GM12878 (cell line): ENCODE data around the gene ITFG1. TPM values are rescaled to one million over a fixed set of nuclear protein-coding genes. Genes with fewer than 3 reads are reported as not detected.
"Not testable (repeated sequence)": the region's sequence is repeated elsewhere in the genome, so short reads cannot be mapped to it uniquely, and the experiment has no call there.

Experiments used
- ATAC-seq: fragments of 200-7000 bp; cut with Tn5 transposase; 3 replicates; pipeline ENCODE4 v1.9.1; 2020; ENCODE audit warnings: mild to moderate bottlenecking, moderate library complexity
- BruUV-seq: library from RNA; stranded (reverse); fragments of 400-500 nt; replicated peaks from 2 replicates; lab custom pipeline; 2021; lab: Mats Ljungman, UMichigan
- CTCF ChIA-PET: fragments of 300-600 bp; sonication (Branson Sonifier 250); formaldehyde crosslinking; extraction: SDS; loops from one replicate; lab custom pipeline; 2021; ENCODE audit warnings: inconsistent platforms; lab: Yijun Ruan, JAX
- POLR2A ChIA-PET: fragments of 350-600 bp; formaldehyde crosslinking; extraction: SDS; loops from one replicate; lab custom pipeline; 2021; ENCODE audit warnings: inconsistent platforms; lab: Charles Lee
- RAD21 ChIA-PET: fragments of 300-600 bp; sonication (Branson Sonifier 250); formaldehyde crosslinking; loops from one replicate; lab custom pipeline; 2023; ENCODE audit warnings: antibody characterized with exemption; ENCODE audit not compliant: unreplicated experiment; lab: Charles Lee
- SMC1A ChIA-PET: fragments of 300-600 bp; sonication (Branson Sonifier 250); formaldehyde crosslinking; loops from one replicate; lab custom pipeline; 2023; ENCODE audit not compliant: unreplicated experiment, uncharacterized antibody; lab: Charles Lee
- DNase-seq: peaks from one replicate; pipeline ENCODE4 v3.0.0-alpha.2; 2011; ENCODE audit warnings: low read depth, low spot score
- FAIRE-seq: peaks from 3 replicates; lab custom pipeline; 2011; peaks lifted over from hg19 to GRCh38; lab: Jason Lieb, UNC
- H2AFZ ChIP-seq: 2 replicates; pipeline ENCODE4 v1.6.0; 2011; ENCODE audit warnings: low read depth, low read length, control low read depth; ENCODE audit not compliant: control insufficient read depth
- H3K27ac ChIP-seq: 2 replicates; pipeline ENCODE4 v1.5.1; 2011; ENCODE audit warnings: control low read depth; ENCODE audit not compliant: control insufficient read depth, insufficient read depth
- H3K27me3 ChIP-seq, 2 experiments: replicated peaks in 1 of 2; 2 replicates each; pipeline versions ENCODE4 v1.6.0 to v1.6.1; 2011; ENCODE audit warnings: low read length in 1 of 2; ENCODE audit not compliant: control insufficient read depth in 2 of 2, insufficient read depth in 2 of 2
- H3K36me3 ChIP-seq, 2 experiments: 2 replicates each; pipeline ENCODE4 v1.5.1; 2011; ENCODE audit warnings: low read length in 1 of 2; ENCODE audit not compliant: control insufficient read depth in 2 of 2, insufficient read depth in 2 of 2
- H3K4me1 ChIP-seq: 2 replicates; pipeline ENCODE4 v1.6.1; 2011; ENCODE audit warnings: mild to moderate bottlenecking, low read length, moderate library complexity, mixed read lengths; ENCODE audit not compliant: control insufficient read depth, insufficient read depth
- H3K4me2 ChIP-seq: 2 replicates; pipeline ENCODE4 v1.6.0; 2011; ENCODE audit warnings: control low read depth; ENCODE audit not compliant: control insufficient read depth, insufficient read depth
- H3K4me3 ChIP-seq: fragments of 200-600 bp; sonication (generic); 2 replicates; pipeline ENCODE4 v1.5.1; 2016
- H3K79me2 ChIP-seq: 2 replicates; pipeline ENCODE4 v1.6.0; 2011; ENCODE audit warnings: low read length; ENCODE audit not compliant: control insufficient read depth, insufficient read depth
- H3K9ac ChIP-seq: 2 replicates; pipeline ENCODE4 v1.8.0; 2011; ENCODE audit warnings: low read length, control low read depth, mixed read lengths; ENCODE audit not compliant: control insufficient read depth, insufficient read depth
- H3K9me3 ChIP-seq: replicated peaks from 3 replicates; pipeline ENCODE4 v1.5.1; 2011; ENCODE audit warnings: mild to moderate bottlenecking, low read length; ENCODE audit not compliant: control insufficient read depth, insufficient read depth
- H4K20me1 ChIP-seq: 2 replicates; pipeline ENCODE4 v1.6.0; 2011; ENCODE audit not compliant: control insufficient read depth, insufficient read depth
- EZH2 ChIP-seq: IDR thresholded peaks from 2 replicates; pipeline ENCODE4 v1.6.1; 2012; ENCODE audit warnings: low read depth, mild to moderate bottlenecking, control low read depth, inconsistent platforms, low read length, borderline replicate concordance; ENCODE audit not compliant: control insufficient read depth
- WGBS: methylation state at CpG from one replicate; pipeline ENCODE4 v1.1.6; 2016; ENCODE audit warnings: low lambda C conversion rate; ENCODE audit not compliant: insufficient replicate concordance, insufficient coverage; ENCODE audit errors: missing lambda C conversion rate; 5-methylcytosine and 5-hydroxymethylcytosine counted together
- in situ Hi-C: fragments of 300-500 bp; cut with MboI; formaldehyde crosslinking; loops from 9 replicates; pipeline ENCODE4 v1.14.3; 2018; ENCODE audit warnings: mixed read lengths
- intact Hi-C: fragments of 100-400 bp; cut with micrococcal nuclease; formaldehyde crosslinking; loops from one replicate; pipeline ENCODE4 v1.14.2; 2022; ENCODE audit not compliant: unreplicated experiment
- polyA plus RNA-seq, 11 experiments: library from polyadenylated mRNA; depleted of rRNA in 4 of 11; unstranded in 6 of 11; stranded (reverse) in 5 of 11; fragments of >200 nt; fragmentation: Nextera tagmentation in 4 of 11; fragmentation: Illumina TruSeq in 1 of 11; extraction: Ambion mirVana in 4 of 11; extraction: Trizol in 1 of 11; gene quantifications; 1 replicate in 1 of 11; 2 replicates in 10 of 11; pipeline versions ENCODE4 v1.2.1 to v1.2.3, GENCODE V29; 2011 to 2016; ENCODE audit warnings: inconsistent platforms in 2 of 11, missing spikeins in 2 of 11, low read depth in 1 of 11
- total RNA-seq, 4 experiments: library from RNA; depleted of rRNA in 3 of 4; stranded (reverse); fragments of >200 nt in 3 of 4; fragmentation: Illumina TruSeq in 1 of 4; extraction: Trizol in 1 of 4; gene quantifications; 2 replicates each; pipeline versions ENCODE4 v1.2.1 to v1.2.3, GENCODE V29; 2013 to 2021

Gene ITFG1
- total and polyA plus RNA-seq, 10 of the 15 experiments (the other 5 are each of a cell fraction or from before 2014, with no cell fraction given), result 9.3 to 56.3 (median 28.6) TPM

DNA sequence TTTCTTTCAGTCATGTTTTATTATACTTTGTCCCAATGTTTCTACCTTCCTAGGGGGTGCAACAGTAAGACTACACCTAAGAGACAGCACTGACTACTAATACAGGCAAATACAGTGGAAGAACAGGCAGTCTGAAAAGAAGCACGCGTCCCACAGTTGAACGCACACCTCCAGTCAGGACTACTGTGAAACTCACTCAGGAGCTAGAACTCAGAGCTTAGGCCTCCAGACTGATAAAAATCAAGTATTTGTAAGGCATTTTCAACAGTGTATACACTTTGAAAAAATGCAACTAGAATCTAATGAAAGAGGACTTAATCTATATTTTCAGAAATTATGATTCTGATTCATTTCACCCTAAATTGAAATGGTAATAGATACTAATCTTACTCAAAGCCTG is 14.4 kb downstream of the ITFG1 start:
- intact Hi-C loops, result no loop called here
- no peak for FAIRE-seq
- 100% methylated on average over 3 of the region's 3 CpGs for WGBS
- no peak for TF ChIP-seq EZH2
- TF ChIP-seq, all 136 proteins: peak for 0
- DNase-seq (no peak), ATAC-seq (no peak)
- no peak overlapping the region for H2AFZ ChIP-seq
- no peaks in the 10 kb centered on the region for H4K20me1 ChIP-seq
- H3K4me2 ChIP-seq, result no peak overlapping the region
- H3K9ac ChIP-seq, result no peak overlapping the region
- H3K79me2 ChIP-seq, result 0 out of 2 replicates have a peak, but pooled peaks cover 2% of the 10 kb centered on the region
- in situ Hi-C loops, result no loop called here
- CTCF ChIA-PET, result interaction anchor here (2.3 kb wide), 1 partner anchor 11 kb away, joined by 6 read pairs; no protein-coding TSS in a partner anchor
- H3K4me1 ChIP-seq, result no peaks in the 10 kb centered on the region
- H3K27ac ChIP-seq, result no peak overlapping the region
- peaks cover 0 to 5% of the 10 kb centered on the region in 2 experiments; a peak in 2 of 4 replicates for H3K36me3 ChIP-seq
- no peaks in the 10 kb centered on the region; the same call in 2 of the 3 replicates for H3K9me3 ChIP-seq
- BruUV-seq, result no TSS peak
- H3K27me3 ChIP-seq, result no peaks in the 10 kb centered on the region
- RAD21 ChIA-PET, result interaction anchor here (1.5 kb wide), 1 partner anchor 14 kb away, joined by 3 read pairs; the partner anchor contains the start of genes ITFG1 and PHKB
- H3K4me3 ChIP-seq, result no peak overlapping the region
- SMC1A ChIA-PET, result interaction anchor here (0.8 to 1.1 kb wide), 3 partner anchors 9 to 15 kb away, joined by 3 to 5 read pairs (median 3); partner anchors contain the start of genes ITFG1 and PHKB
- POLR2A ChIA-PET, result interaction anchor here (1.1 kb wide), 1 partner anchor 9 kb away, joined by 3 read pairs; no protein-coding TSS in a partner anchor

DNA sequence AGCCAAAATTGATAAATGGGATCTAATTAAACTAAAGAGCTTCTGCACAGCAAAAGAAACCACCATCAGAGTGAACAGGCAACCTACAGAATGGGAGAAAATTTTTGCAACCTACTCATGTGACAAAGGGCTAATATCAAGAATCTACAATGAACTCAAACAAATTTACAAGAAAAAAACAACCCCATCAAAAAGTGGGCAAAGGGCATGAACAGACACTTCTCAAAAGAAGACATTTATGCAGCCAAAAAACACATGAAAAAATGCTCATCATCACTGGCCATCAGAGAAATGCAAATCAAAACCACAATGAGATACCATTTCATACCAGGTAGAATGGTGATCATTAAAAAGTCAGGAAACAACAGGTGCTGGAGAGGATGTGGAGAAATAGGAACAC is 18.0 kb downstream of the ITFG1 start:
- DNase-seq, H3K9ac ChIP-seq, H3K9me3 ChIP-seq, RAD21 ChIA-PET, in situ Hi-C loops, H3K27me3 ChIP-seq, BruUV-seq, intact Hi-C loops, H3K4me1 ChIP-seq, H3K4me3 ChIP-seq, ATAC-seq, H3K27ac ChIP-seq, POLR2A ChIA-PET, FAIRE-seq, H3K79me2 ChIP-seq, H4K20me1 ChIP-seq, H3K4me2 ChIP-seq, CTCF ChIA-PET, H3K36me3 ChIP-seq, H2AFZ ChIP-seq, SMC1A ChIA-PET: not testable (repeated sequence)

DNA sequence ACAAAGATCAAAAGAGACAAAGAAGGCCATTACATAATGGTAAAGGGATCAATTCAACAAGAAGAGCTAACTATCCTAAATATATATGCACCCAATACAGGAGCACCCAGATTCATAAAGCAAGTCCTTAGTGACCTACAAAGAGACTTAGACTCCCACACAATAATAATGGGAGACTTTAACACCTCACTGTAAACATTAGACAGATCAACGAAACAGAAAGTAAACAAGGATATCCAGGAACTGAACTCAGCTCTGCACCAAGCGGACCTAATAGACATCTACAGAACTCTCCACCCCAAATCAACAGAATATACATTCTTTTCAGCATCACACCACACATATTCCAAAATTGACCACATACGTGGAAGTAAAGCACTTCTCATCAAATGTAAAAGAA is 20.8 kb downstream of the ITFG1 start:
- intact Hi-C loops, RAD21 ChIA-PET, H3K27me3 ChIP-seq, in situ Hi-C loops, H3K36me3 ChIP-seq, BruUV-seq, CTCF ChIA-PET, H3K79me2 ChIP-seq, ATAC-seq, FAIRE-seq, H3K27ac ChIP-seq, H4K20me1 ChIP-seq, H3K9me3 ChIP-seq, H3K9ac ChIP-seq, H3K4me2 ChIP-seq, DNase-seq, H2AFZ ChIP-seq, H3K4me3 ChIP-seq, POLR2A ChIA-PET, H3K4me1 ChIP-seq: not testable (repeated sequence)
- 77% methylated on average over 3 of the region's 3 CpGs for WGBS
- SMC1A ChIA-PET, result interaction anchor here (1.6 kb wide), 1 partner anchor 11 kb away, joined by 3 read pairs; no protein-coding TSS in a partner anchor
